ENCODE results near the gene EGR1. TPM values are rescaled to one million over a fixed set of nuclear protein-coding genes. Genes with fewer than 3 reads are reported as not detected.

The EGR1 gene
- total and polyA plus RNA-seq, 10 donors = 2.7 to 138 (median 9.2) TPM

- Histone ChIP-seq H3K4me1 (peaks cover 4 to 18% (median 13%) of the 10 kb centered on the region in 6 donors), H3K4me3 (no peak overlapping the region), H3K9me3 (no peaks in the 10 kb centered on the region), H3K27me3 (replicated peaks in 1 of 7) (peaks cover 0 to 26% (median 0%) of the 10 kb centered on the region in 7 donors), H3K27ac (no peak overlapping the region), H3K36me3 (peaks cover 4 to 74% (median 58%) of the 10 kb centered on the region in 6 donors)
- no peak for DNase-seq
- TF ChIP-seq CTCF (IDR thresholded peaks at IDR 0.05 in 8 of 11, conservative IDR thresholded peaks at IDR 0.05 in 3 of 11) = no peak
- TF ChIP-seq POLR2A (IDR thresholded peaks at IDR 0.05) = no peak
- TF ChIP-seq POLR2AphosphoS5 (IDR thresholded peaks at IDR 0.05) = no peak
- WGBS, 5 donors = 84 to 92% (median 86%) methylated on average over 5 of the region's 5 CpGs
- intact Hi-C loops (cut with DNase I; ENCODE audit: low total_unique reads) = no loop called here
Measured at GRCh38 chr5:138435943-138436342, 29.3 kb upstream of the EGR1 start.

DNA sequence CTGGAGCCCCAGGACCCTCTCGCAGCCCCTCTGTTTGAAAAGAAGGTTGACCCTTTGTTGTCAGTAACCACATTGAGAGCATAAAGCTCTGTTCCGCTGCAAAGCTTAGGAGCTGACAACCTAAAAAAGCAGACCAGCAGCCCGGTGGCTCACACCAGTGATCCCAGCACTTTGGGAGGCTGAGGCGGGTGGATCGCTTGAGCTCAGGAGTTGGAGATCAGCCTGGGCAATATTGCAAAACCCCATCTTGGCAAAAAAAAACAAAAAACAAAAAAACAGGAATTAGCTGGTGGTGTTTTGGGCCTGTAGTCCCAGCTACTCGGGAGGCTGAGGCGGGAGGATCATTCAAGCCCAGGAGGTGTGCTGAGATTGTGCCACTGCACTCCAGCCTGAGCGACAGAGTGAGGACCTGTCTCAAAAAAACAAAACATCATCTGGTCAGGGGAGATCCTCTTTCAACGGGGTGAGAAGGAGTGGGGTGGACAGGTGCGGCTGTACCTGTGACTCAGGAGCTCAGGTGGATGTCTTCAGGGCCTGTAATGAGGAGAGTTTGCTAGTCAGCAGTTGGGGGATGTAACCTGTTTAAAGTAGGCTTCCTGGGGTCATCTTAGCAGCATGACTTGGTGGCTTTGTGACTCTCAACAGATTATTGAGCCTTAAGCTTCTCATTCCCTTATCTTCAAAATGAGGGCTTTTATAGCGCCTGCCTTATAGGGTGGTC, 27.1 kb upstream of the EGR1 start:
- Histone ChIP-seq H3K36me3 (peaks cover 0 to 52% (median 36%) of the 10 kb centered on the region in 6 donors), H3K27ac (no peak overlapping the region), H3K4me1 (peaks cover 4 to 18% (median 13%) of the 10 kb centered on the region in 6 donors), H3K27me3 (replicated peaks in 1 of 7) (peaks cover 0 to 26% (median 0%) of the 10 kb centered on the region in 7 donors), H3K4me3 (peak overlapping the region in 5 of 8 donors; percentile 25 to 66 (median 38)), H3K9me3 (no peaks in the 10 kb centered on the region)
- 79 to 85% (median 84%) methylated on average over 10 to 11 of the region's 11 CpGs for WGBS, 5 donors
- intact Hi-C loops (cut with DNase I; ENCODE audit: low total_unique reads) = no loop called here
- DNase-seq = no peak
- no peak for TF ChIP-seq POLR2A (IDR thresholded peaks at IDR 0.05)
- TF ChIP-seq POLR2AphosphoS5 (IDR thresholded peaks at IDR 0.05) = no peak
- TF ChIP-seq CTCF (IDR thresholded peaks at IDR 0.05 in 8 of 11, conservative IDR thresholded peaks at IDR 0.05 in 3 of 11) = no peak

GRCh38 chr5:138438724-138439476, 26.4 kb upstream of the EGR1 start, which contains the start of gene REEP2:
Gene REEP2, plus strand, starts transcription at chr5:138439057. Its CDS starts 152 bp downstream, at chr5:138439209.
- Histone ChIP-seq H3K9me3 (no peaks in the 10 kb centered on the region), H3K4me3 (peak within 1 kb of the TSS in 7 of 8 donors; percentile 23 to 66 (median 38)), H3K4me1 (peaks cover 4 to 18% (median 13%) of the 10 kb centered on the region in 6 donors), H3K36me3 (peaks cover 0 to 44% (median 29%) of the 10 kb centered on the region in 6 donors), H3K27ac (no peak within 1 kb of the TSS), H3K27me3 (replicated peaks in 1 of 7) (peaks cover 0 to 26% (median 0%) of the 10 kb centered on the region in 7 donors)
- intact Hi-C loops (cut with DNase I; ENCODE audit: low total_unique reads) = no loop called here
- 0 to 2% (median 1%) methylated on average over 10 to 65 of the region's 65 CpGs for WGBS, 5 donors
- TF ChIP-seq POLR2A (IDR thresholded peaks at IDR 0.05) = no peak
- peak; percentile 87 for DNase-seq

DNA sequence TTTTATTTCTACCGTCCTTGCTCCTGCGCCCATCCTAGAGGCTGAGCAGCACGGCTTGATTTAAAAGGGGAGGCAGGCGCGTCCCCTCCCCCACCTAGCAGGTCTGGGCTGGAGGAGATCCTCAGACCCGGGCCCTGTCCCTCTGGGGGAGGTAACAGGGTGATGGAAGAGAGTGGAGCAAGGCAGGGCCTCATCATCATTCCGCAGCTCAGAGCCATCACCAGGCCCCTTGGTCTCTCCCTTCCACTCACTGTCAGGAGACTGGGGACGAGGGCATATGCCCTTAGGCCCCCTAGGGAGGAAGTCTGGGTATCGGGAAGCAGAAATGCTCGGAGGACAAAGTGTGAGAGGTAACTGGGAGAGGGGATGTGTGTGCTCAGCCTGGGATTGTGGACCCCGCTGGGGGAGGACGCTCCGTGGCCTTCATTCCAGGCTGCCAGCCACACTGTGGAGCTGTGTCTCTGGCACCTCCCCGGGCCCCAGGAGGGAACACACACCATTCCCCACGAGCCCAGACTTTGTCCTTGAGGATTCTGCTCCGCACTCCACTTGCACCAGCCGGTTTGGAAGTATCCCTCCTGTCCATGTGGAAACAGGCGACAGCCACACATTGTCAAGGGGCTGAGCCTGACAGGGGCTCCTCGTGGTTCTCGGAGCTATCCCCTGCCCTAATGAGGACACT, 25.7 kb upstream of the EGR1 start:
- H3K4me3 ChIP-seq = peak overlapping the region in 6 of 8 donors; percentile 23 to 66 (median 38)

More for the DNA sequence above, 25.7 kb upstream of the EGR1 start:
- TF ChIP-seq POLR2AphosphoS5 (IDR thresholded peaks at IDR 0.05) (no peak), CTCF (IDR thresholded peaks at IDR 0.05 in 8 of 11, conservative IDR thresholded peaks at IDR 0.05 in 3 of 11) (no peak), POLR2A (IDR thresholded peaks at IDR 0.05) (no peak)
- no peak for DNase-seq
- H3K9me3 ChIP-seq = no peaks in the 10 kb centered on the region
- intact Hi-C loops (cut with DNase I; ENCODE audit: low total_unique reads) = no loop called here
- peaks cover 0 to 26% (median 0%) of the 10 kb centered on the region in 7 donors for H3K27me3 ChIP-seq (replicated peaks in 1 of 7)
- peaks cover 0 to 37% (median 22%) of the 10 kb centered on the region in 6 donors for H3K36me3 ChIP-seq
- 50 to 63% (median 53%) methylated on average over 20 of the region's 20 CpGs for WGBS, 5 donors
- H3K27ac ChIP-seq = no peak overlapping the region
- peaks cover 4 to 18% (median 13%) of the 10 kb centered on the region in 6 donors for H3K4me1 ChIP-seq

Data from spleen (tissue), 11 donors.